HepG2 (cell line): ENCODE data around the gene DENND11. TPM values are rescaled to one million over a fixed set of nuclear protein-coding genes. Genes with fewer than 3 reads are reported as not detected.
A peak's percentile ranks its signal among the peaks of the same experiment; 100 is the strongest.

Source experiments
- ATAC-seq: fragments of 200-7000 bp; cut with Tn5 transposase; 3 replicates; pipeline ENCODE4 v1.9.1; 2020; ENCODE audit warnings: mild to moderate bottlenecking, moderate library complexity
- Bru-seq: library from RNA; stranded (reverse); fragments of 400-500 nt; gene quantifications from one replicate; lab custom pipeline; 2021; lab: Mats Ljungman, UMichigan
- BruChase-seq, 2 experiments: library from RNA; stranded (reverse); fragments of 400-500 nt; gene quantifications; one replicate each; lab custom pipeline; 2021; lab: Mats Ljungman, UMichigan
- BruUV-seq: library from RNA; stranded (reverse); fragments of 400-500 nt; replicated peaks from 2 replicates; lab custom pipeline; 2021; lab: Mats Ljungman, UMichigan
- CTCF ChIA-PET: fragments of 300-600 bp; formaldehyde crosslinking; extraction: SDS; loops from one replicate; lab custom pipeline; 2021; ENCODE audit warnings: low total read pairs, inconsistent platforms, low intra/inter-chr PET ratio; lab: Yijun Ruan, JAX
- POLR2A ChIA-PET: fragments of 350-600 bp; sonication (Branson Sonifier 250); formaldehyde crosslinking; loops from one replicate; lab custom pipeline; 2020; ENCODE audit warnings: antibody characterized with exemption, inconsistent platforms; lab: Yijun Ruan, JAX
- DNase-seq: peaks from one replicate; pipeline ENCODE4 v3.0.0-alpha.2; 2015; ENCODE audit warnings: low spot score
- FAIRE-seq: peaks from 3 replicates; lab custom pipeline; 2011; peaks lifted over from hg19 to GRCh38; lab: Jason Lieb, UNC
- H2AFZ ChIP-seq: one replicate; pipeline ENCODE4 v1.6.1; 2011; ENCODE audit warnings: low read length, inconsistent platforms
- H3K27ac ChIP-seq: fragments of 300-600 bp; 3 replicates; pipeline ENCODE4 v1.8.0; 2011; ENCODE audit warnings: mixed run types, mild to moderate bottlenecking, mixed read lengths, low read length, inconsistent platforms; ENCODE audit not compliant: insufficient read depth; ENCODE audit errors: extremely low read length
- H3K27me3 ChIP-seq, 2 experiments: fragments of 200-600 bp in 1 of 2; 2 replicates in 1 of 2; 3 replicates in 1 of 2; pipeline versions ENCODE4 v1.6.0 to v1.8.0; 2011; ENCODE audit warnings: low read length in 2 of 2, mild to moderate bottlenecking in 2 of 2, moderate library complexity in 2 of 2, inconsistent platforms in 1 of 2; ENCODE audit not compliant: insufficient read depth in 2 of 2, control insufficient read depth in 1 of 2
- H3K36me3 ChIP-seq, 2 experiments: fragments of 200-600 bp in 1 of 2; replicated peaks in 1 of 2; 2 replicates in 1 of 2; 3 replicates in 1 of 2; pipeline versions ENCODE4 v1.5.1 to v1.8.0; 2011; ENCODE audit warnings: low read length in 2 of 2, inconsistent platforms in 1 of 2; ENCODE audit not compliant: insufficient read depth in 2 of 2, control insufficient read depth in 1 of 2
- H3K4me1 ChIP-seq: 2 replicates; pipeline ENCODE4 v1.5.1; 2012; ENCODE audit warnings: low read length, inconsistent platforms; ENCODE audit not compliant: insufficient read depth
- H3K4me2 ChIP-seq: 2 replicates; pipeline ENCODE4 v1.6.0; 2011; ENCODE audit warnings: low read depth, low read length, inconsistent platforms
- H3K4me3 ChIP-seq, 3 experiments: fragments of 200-600 bp in 1 of 3; sonication (generic), shearing (Covaris generic) in 1 of 3; replicated peaks in 1 of 3; 2 replicates each; pipeline ENCODE4 v1.5.1; 2011 to 2016; ENCODE audit warnings: low read length in 3 of 3, inconsistent platforms in 2 of 3, low read depth in 2 of 3, mild to moderate bottlenecking in 2 of 3, control low read depth in 1 of 3, mixed read lengths in 1 of 3; ENCODE audit not compliant: insufficient read depth in 1 of 3
- H3K79me2 ChIP-seq: one replicate; pipeline ENCODE4 v1.6.1; 2011; ENCODE audit warnings: low read length, inconsistent platforms; ENCODE audit not compliant: insufficient read depth
- H3K9ac ChIP-seq: 2 replicates; pipeline ENCODE4 v1.6.0; 2011; ENCODE audit warnings: mild to moderate bottlenecking, low read depth, low read length, inconsistent platforms; ENCODE audit not compliant: insufficient read depth
- H3K9me3 ChIP-seq: 2 replicates; pipeline ENCODE4 v1.5.1; 2012; ENCODE audit warnings: mild to moderate bottlenecking, low read length
- H4K20me1 ChIP-seq: 2 replicates; pipeline ENCODE4 v1.6.0; 2011; ENCODE audit warnings: inconsistent platforms, mild to moderate bottlenecking, low read length, moderate library complexity; ENCODE audit not compliant: insufficient read depth
- AHR ChIP-seq: IDR thresholded peaks from 2 replicates; pipeline ENCODE4 v1.6.1; 2018; ENCODE audit warnings: missing genetic modification reagents, missing compliant biosample characterization
- FLYWCH1 ChIP-seq: sonication (generic); formaldehyde crosslinking; IDR thresholded peaks from 2 replicates; pipeline ENCODE4 v1.8.1; 2023; ENCODE audit warnings: mild to moderate bottlenecking, missing genetic modification reagents
- HMGXB4 ChIP-seq, 2 experiments: sonication (generic) in 1 of 2; formaldehyde crosslinking in 1 of 2; IDR thresholded peaks; 2 replicates each; pipeline versions ENCODE4 v1.4.0 to v1.6.1; 2018 to 2020; ENCODE audit warnings: missing genetic modification reagents in 2 of 2, borderline replicate concordance in 1 of 2, low read depth in 1 of 2, mild to moderate bottlenecking in 1 of 2, missing biosample characterization in 1 of 2
- MYC ChIP-seq: sonication (generic); formaldehyde crosslinking; IDR thresholded peaks from 2 replicates; pipeline ENCODE4 v1.9.0; 2021; ENCODE audit warnings: missing genetic modification reagents, borderline replicate concordance
- PATZ1 ChIP-seq: sonication (generic); formaldehyde crosslinking; IDR thresholded peaks from 2 replicates; pipeline ENCODE4 v1.4.0; 2020; ENCODE audit warnings: missing genetic modification reagents
- ZNF143 ChIP-seq: sonication (generic); formaldehyde crosslinking; IDR thresholded peaks from 2 replicates; pipeline ENCODE4 v1.4.0; 2020; ENCODE audit warnings: missing genetic modification reagents
- ZNF609 ChIP-seq: sonication (generic); formaldehyde crosslinking; IDR thresholded peaks from 2 replicates; pipeline ENCODE4 v1.4.0; 2020; ENCODE audit warnings: mild to moderate bottlenecking, missing genetic modification reagents, borderline replicate concordance
- ZSCAN22 ChIP-seq: sonication (generic); formaldehyde crosslinking; IDR thresholded peaks from 2 replicates; pipeline ENCODE4 v1.4.0; 2020; ENCODE audit warnings: mild to moderate bottlenecking, missing genetic modification reagents
- WGBS: methylation state at CpG from one replicate; pipeline ENCODE4 v1.1.6; 2017; ENCODE audit warnings: low lambda C conversion rate; 5-methylcytosine and 5-hydroxymethylcytosine counted together
- in situ Hi-C: cut with HindIII; loops from 2 replicates; pipeline ENCODE4 v1.10.0; 2017; ENCODE audit warnings: low pct_unique_long_range_greater_than_20kb; ENCODE audit not compliant: extremely low pct_ligation_motif_present
- intact Hi-C: fragments of 100-400 bp; cut with micrococcal nuclease; formaldehyde crosslinking; loops from one replicate; pipeline ENCODE4 v1.10.0; 2022; ENCODE audit not compliant: unreplicated experiment
- long read RNA-seq, 2 experiments: library from RNA in 1 of 2; library from polyadenylated mRNA in 1 of 2; stranded (forward) in 1 of 2; unstranded in 1 of 2; transcript quantifications; one replicate each; pipeline ENCODE4 v2.0.0, GENCODE V29; 2019 to 2022
- polyA minus RNA-seq, 3 experiments: library from RNA; depleted of rRNA, polyadenylated mRNA; stranded (reverse); fragments of >200 nt; gene quantifications; 2 replicates each; pipeline ENCODE4 v1.2.3, GENCODE V29; 2011; ENCODE audit warnings: low replicate concordance in 1 of 3
- polyA plus RNA-seq, 8 experiments: library from polyadenylated mRNA; depleted of rRNA in 3 of 8; stranded (reverse) in 7 of 8; unstranded in 1 of 8; fragments of >200 nt; fragmentation: Illumina TruSeq in 4 of 8; extraction: Trizol in 4 of 8; gene quantifications; 2 replicates each; pipeline versions ENCODE4 v1.2.1 to v1.2.3, GENCODE V29; 2011 to 2016; ENCODE audit warnings: low read depth in 4 of 8, missing spikeins in 1 of 8, mixed read lengths in 1 of 8; ENCODE audit not compliant: insufficient read depth in 1 of 8
- total RNA-seq, 5 experiments: library from RNA; depleted of rRNA; stranded (reverse); fragments of >200 nt; fragmentation: Illumina TruSeq; extraction: Trizol; gene quantifications; 2 replicates each; pipeline ENCODE4 v1.2.3, GENCODE V29; 2016; ENCODE audit warnings: low read depth in 1 of 5

DENND11 gene
- total RNA-seq (2016; rRNA removed; fragmentation: Illumina TruSeq; extraction: Trizol) (10.5 and 12.5 TPM in 2 replicates), polyA plus RNA-seq (2011; rRNA removed) (7.1 and 8.6 TPM in 2 replicates), polyA minus RNA-seq (2011; rRNA and poly(A)+ RNA removed; ENCODE audit: low replicate concordance) (11.8 and 13.6 TPM in 2 replicates), Bru-seq, nascent RNA (percentile 74 among the genes with signal in this experiment), BruChase-seq, experiment 1, labeled RNA remaining after a 6-hour chase (percentile 81 among the genes with signal in this experiment), BruChase-seq, experiment 2, labeled RNA remaining after a 2-hour chase (percentile 77 among the genes with signal in this experiment)
- 0.91 and 1.1 TPM in 2 replicates for total RNA-seq (2016; cell fraction: cytosol; rRNA removed; fragmentation: Illumina TruSeq; extraction: Trizol; ENCODE audit: low read depth)
- total RNA-seq (2016; cell fraction: insoluble cytoplasmic fraction; rRNA removed; fragmentation: Illumina TruSeq; extraction: Trizol) = 11.0 and 11.5 TPM in 2 replicates
- total RNA-seq (2016; cell fraction: membrane; rRNA removed; fragmentation: Illumina TruSeq; extraction: Trizol) = 3.4 and 4.2 TPM in 2 replicates
- 14.7 and 16.1 TPM in 2 replicates for total RNA-seq (2016; cell fraction: nucleus; rRNA removed; fragmentation: Illumina TruSeq; extraction: Trizol)
- polyA plus RNA-seq (2011; cell fraction: cytosol; rRNA removed) = 3.2 and 3.4 TPM in 2 replicates
- polyA plus RNA-seq (2011; cell fraction: nucleus; rRNA removed) = 21.3 and 27.5 TPM in 2 replicates
- polyA plus RNA-seq (2012) = 7.6 and 8.6 TPM in 2 replicates
- 0.69 and 0.88 TPM in 2 replicates for polyA plus RNA-seq (2016; cell fraction: cytosol; fragmentation: Illumina TruSeq; extraction: Trizol; ENCODE audit: low read depth)
- 7.0 and 7.3 TPM in 2 replicates for polyA plus RNA-seq (2016; cell fraction: insoluble cytoplasmic fraction; fragmentation: Illumina TruSeq; extraction: Trizol; ENCODE audit: low read depth)
- 1.3 and 1.4 TPM in 2 replicates for polyA plus RNA-seq (2016; cell fraction: membrane; fragmentation: Illumina TruSeq; extraction: Trizol; ENCODE audit: low read depth)
- 15.7 and 16.4 TPM in 2 replicates for polyA plus RNA-seq (2016; cell fraction: nucleus; fragmentation: Illumina TruSeq; extraction: Trizol; ENCODE audit: insufficient read depth, low read depth)
- polyA minus RNA-seq (2011; cell fraction: cytosol; rRNA and poly(A)+ RNA removed) = 3.6 and 5.0 TPM in 2 replicates
- 22.7 and 28.0 TPM in 2 replicates for polyA minus RNA-seq (2011; cell fraction: nucleus; rRNA and poly(A)+ RNA removed)
- long read RNA-seq, experiment 1 = 0 reads
- long read RNA-seq, experiment 2, full-length matches to known transcripts = 1 of 12 reads
- long read RNA-seq, experiment 2, partial matches to known transcripts = 2 of 12 reads
- long read RNA-seq, experiment 2, other reads (novel, unspliced or antisense) = 9 of 12 reads

GRCh38 chr7:141702047-141702567 lies at the start of gene DENND11:
Gene DENND11 (minus strand): TSS chr7:141702166. CDS start chr7:141702153, 13 bp downstream.
- Histone ChIP-seq H3K4me2 (peak within 1 kb of the TSS; percentile 93), H3K4me1 (peaks cover 43% of the 10 kb centered on the region), H3K27me3 (peaks cover 0 to 19% of the 10 kb centered on the region in 2 experiments; a peak in 3 of 5 replicates), H3K9ac (peak within 1 kb of the TSS; percentile 68), H3K27ac (no peak within 1 kb of the TSS), H3K36me3 (no peaks in the 10 kb centered on the region), H3K79me2 (no peaks in the 10 kb centered on the region), H3K9me3 (no peaks in the 10 kb centered on the region), H2AFZ (no peak within 1 kb of the TSS), H4K20me1 (0 out of 2 replicates have a peak, but pooled peaks cover 2% of the 10 kb centered on the region), H3K4me3 (peak within 1 kb of the TSS; percentile 72 to 85 (median 81))
- POLR2A ChIA-PET = interaction anchor here (1.1 to 2.9 kb wide), 3 partner anchors 36 to 151 kb away, joined by 3 to 17 read pairs (median 5); partner anchors contain the start of genes AGK and SSBP1
- no peak for FAIRE-seq
- no peak for DNase-seq
- peak; percentile 75 for ATAC-seq
- WGBS = 0% methylated on average over 5 of the region's 62 CpGs
- BruUV-seq = no TSS peak
- in situ Hi-C loops = no loop called here
- intact Hi-C loops = no loop called here
- CTCF ChIA-PET = no interaction called here
- TF ChIP-seq ZNF609 = 0 out of 2 replicates have a peak, but pooled peaks have one; percentile 19
- TF ChIP-seq MYC (CRISPR knock-in tag) = 0 out of 2 replicates have a peak, but pooled peaks have one; percentile 33
- TF ChIP-seq FLYWCH1 (CRISPR knock-in tag) = no peak
- TF ChIP-seq ZSCAN22 (CRISPR knock-in tag) = no peak
- TF ChIP-seq PATZ1 (CRISPR knock-in tag) = 0 out of 2 replicates have a peak, but pooled peaks have one; percentile 25
- 0 out of 4 replicates have a peak, but pooled peaks of 1 of the 2 experiments have one; percentile 19 for TF ChIP-seq HMGXB4 (CRISPR knock-in tag; IDR thresholded peaks at IDR 0.05; ENCODE audit: borderline replicate concordance in 1 of 2, low read depth in 1 of 2)
- no peak for TF ChIP-seq AHR (CRISPR knock-in tag)
- no peak for TF ChIP-seq ZNF143 (CRISPR knock-in tag)
